ENCODE data around the gene CNNM2.

DNA sequence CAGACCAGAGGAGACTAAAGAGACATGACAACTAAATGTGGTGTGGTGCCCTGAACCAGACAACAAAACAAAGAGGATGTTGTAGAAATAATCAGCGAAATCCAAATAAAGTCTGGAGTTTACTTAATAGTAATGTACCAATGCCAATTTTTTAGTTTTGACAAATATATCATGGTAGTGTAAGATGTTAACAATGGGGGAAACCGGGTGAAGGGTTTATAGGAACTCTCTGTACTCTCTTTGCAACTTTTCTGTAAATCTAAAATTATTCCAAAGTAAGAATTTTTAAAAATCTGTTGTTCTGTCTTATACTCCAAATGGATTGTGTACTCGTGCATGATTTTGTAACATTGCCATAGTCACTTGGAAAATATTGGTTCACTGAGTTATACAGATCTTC is 129.3 kb downstream of the CNNM2 start:
- TF ChIP-seq, protein P1, sequence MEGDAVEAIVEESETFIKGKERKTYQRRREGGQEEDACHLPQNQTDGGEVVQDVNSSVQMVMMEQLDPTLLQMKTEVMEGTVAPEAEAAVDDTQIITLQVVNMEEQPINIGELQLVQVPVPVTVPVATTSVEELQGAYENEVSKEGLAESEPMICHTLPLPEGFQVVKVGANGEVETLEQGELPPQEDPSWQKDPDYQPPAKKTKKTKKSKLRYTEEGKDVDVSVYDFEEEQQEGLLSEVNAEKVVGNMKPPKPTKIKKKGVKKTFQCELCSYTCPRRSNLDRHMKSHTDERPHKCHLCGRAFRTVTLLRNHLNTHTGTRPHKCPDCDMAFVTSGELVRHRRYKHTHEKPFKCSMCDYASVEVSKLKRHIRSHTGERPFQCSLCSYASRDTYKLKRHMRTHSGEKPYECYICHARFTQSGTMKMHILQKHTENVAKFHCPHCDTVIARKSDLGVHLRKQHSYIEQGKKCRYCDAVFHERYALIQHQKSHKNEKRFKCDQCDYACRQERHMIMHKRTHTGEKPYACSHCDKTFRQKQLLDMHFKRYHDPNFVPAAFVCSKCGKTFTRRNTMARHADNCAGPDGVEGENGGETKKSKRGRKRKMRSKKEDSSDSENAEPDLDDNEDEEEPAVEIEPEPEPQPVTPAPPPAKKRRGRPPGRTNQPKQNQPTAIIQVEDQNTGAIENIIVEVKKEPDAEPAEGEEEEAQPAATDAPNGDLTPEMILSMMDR (conservative IDR thresholded peaks at IDR 0.05): no peak
- TF ChIP-seq ZFX (IDR thresholded peaks at IDR 0.05): no peak
